OCI-LY3 (cell line): Measurements from ENCODE around the gene EFEMP1.

Experiments
- H2AFZ ChIP-seq: fragments of 200-600, 300-600 bp; shearing (Covaris generic); 2 replicates; pipeline ENCODE4 v1.6.0; 2014; ENCODE audit warnings: antibody characterized with exemption, low read depth, low read length
- H3K27ac ChIP-seq: fragments of 200-600, 300-600 bp; sonication (generic); 2 replicates; pipeline ENCODE4 v1.5.1; 2014; ENCODE audit warnings: mild to moderate bottlenecking, low read length, moderate library complexity, mixed read lengths
- H3K27me3 ChIP-seq: fragments of 200-600, 300-600 bp; sonication (generic); 2 replicates; pipeline ENCODE4 v1.6.1; 2014; ENCODE audit warnings: low read depth, low read length, mixed read lengths
- H3K36me3 ChIP-seq: fragments of 200-600, 300-600 bp; sonication (generic); replicated peaks from 2 replicates; pipeline ENCODE3; 2014; ENCODE audit warnings: low read depth, low read length, mixed read lengths
- H3K4me1 ChIP-seq: fragments of 300-600, 200-600 bp; sonication (generic); 2 replicates; pipeline ENCODE4 v1.6.1; 2014; ENCODE audit warnings: low read length, mixed read lengths
- H3K4me2 ChIP-seq: fragments of 200-600, 300-600 bp; sonication (generic); 2 replicates; pipeline ENCODE4 v1.6.1; 2014; ENCODE audit warnings: low read length, mixed read lengths
- H3K4me3 ChIP-seq: fragments of 300-600, 200-600 bp; sonication (generic); 2 replicates; pipeline ENCODE4 v1.5.1; 2014; ENCODE audit warnings: antibody characterized with exemption, mild to moderate bottlenecking, low read length, moderate library complexity
- H3K79me2 ChIP-seq: fragments of 300-600, 200-600 bp; shearing (Covaris generic); 2 replicates; pipeline ENCODE4 v1.6.1; 2014; ENCODE audit warnings: mild to moderate bottlenecking, low read length, mixed read lengths
- H3K9ac ChIP-seq: fragments of 300-600, 200-600 bp; shearing (Covaris generic); 2 replicates; pipeline ENCODE4 v1.6.0; 2014; ENCODE audit warnings: mild to moderate bottlenecking, low read length, moderate library complexity
- H3K9me3 ChIP-seq: fragments of 200-600, 300-600 bp; shearing (Covaris generic); 2 replicates; pipeline ENCODE4 v1.6.1; 2014; ENCODE audit warnings: low read length, mixed read lengths; ENCODE audit not compliant: insufficient read depth
- H4K20me1 ChIP-seq: fragments of 200-600, 300-600 bp; sonication (generic); 2 replicates; pipeline ENCODE4 v1.6.1; 2016; ENCODE audit warnings: low read length, mixed read lengths; ENCODE audit not compliant: insufficient read depth
- EZH2phosphoT487 ChIP-seq: fragments of 200-600 bp; shearing (Covaris generic); IDR thresholded peaks from 2 replicates; pipeline ENCODE4 v1.6.1; 2018; ENCODE audit warnings: antibody characterized with exemption, mixed run types, low read depth
- TF ChIP-seq, protein P1 (sequence below): fragments of 200-600, 300-600 bp; sonication (generic); IDR thresholded peaks from 2 replicates; pipeline ENCODE4 v1.5.1; 2014; ENCODE audit warnings: antibody characterized with exemption, low read length, low read depth

Gene EFEMP1

DNA sequence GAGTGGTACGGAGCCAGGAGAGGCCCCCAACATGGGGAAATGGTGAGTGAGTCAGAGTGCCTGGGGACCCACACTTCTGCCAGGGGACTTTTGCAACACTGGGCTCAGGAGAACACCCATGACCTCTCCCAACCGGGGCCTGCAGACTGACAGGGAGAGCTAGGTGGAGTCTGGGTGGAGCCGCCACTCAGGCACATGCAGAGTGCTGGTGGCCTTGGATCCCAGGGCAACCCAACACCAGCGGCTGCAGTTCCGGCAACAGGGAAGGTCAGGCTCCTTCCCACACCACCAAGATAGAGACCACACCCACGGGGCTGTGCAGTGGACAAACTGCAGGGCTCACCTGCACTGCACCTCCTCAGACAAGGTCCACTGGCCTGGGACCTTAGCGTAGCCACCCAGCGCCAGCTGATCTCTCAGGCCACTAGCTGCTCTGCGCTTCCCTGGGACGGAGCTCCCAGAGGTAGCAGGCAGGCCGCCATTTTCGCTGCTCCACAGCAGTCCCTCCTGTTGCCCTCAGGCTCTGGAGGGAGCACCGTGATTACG lies 99.0 kb downstream of the EFEMP1 start:
- TF ChIP-seq, protein P1, sequence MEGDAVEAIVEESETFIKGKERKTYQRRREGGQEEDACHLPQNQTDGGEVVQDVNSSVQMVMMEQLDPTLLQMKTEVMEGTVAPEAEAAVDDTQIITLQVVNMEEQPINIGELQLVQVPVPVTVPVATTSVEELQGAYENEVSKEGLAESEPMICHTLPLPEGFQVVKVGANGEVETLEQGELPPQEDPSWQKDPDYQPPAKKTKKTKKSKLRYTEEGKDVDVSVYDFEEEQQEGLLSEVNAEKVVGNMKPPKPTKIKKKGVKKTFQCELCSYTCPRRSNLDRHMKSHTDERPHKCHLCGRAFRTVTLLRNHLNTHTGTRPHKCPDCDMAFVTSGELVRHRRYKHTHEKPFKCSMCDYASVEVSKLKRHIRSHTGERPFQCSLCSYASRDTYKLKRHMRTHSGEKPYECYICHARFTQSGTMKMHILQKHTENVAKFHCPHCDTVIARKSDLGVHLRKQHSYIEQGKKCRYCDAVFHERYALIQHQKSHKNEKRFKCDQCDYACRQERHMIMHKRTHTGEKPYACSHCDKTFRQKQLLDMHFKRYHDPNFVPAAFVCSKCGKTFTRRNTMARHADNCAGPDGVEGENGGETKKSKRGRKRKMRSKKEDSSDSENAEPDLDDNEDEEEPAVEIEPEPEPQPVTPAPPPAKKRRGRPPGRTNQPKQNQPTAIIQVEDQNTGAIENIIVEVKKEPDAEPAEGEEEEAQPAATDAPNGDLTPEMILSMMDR: no peak
- TF ChIP-seq EZH2phosphoT487: no peak
- H3K79me2 ChIP-seq: no peaks in the 10 kb centered on the region
- H3K4me2 ChIP-seq: no peak overlapping the region

More for the DNA sequence above, 99.0 kb downstream of the EFEMP1 start:
- Histone ChIP-seq H2AFZ (no peak overlapping the region), H3K27ac (no peak overlapping the region), H3K9ac (no peak overlapping the region), H3K36me3 (no peaks in the 10 kb centered on the region), H4K20me1 (no peaks in the 10 kb centered on the region), H3K4me1 (peaks cover 6% of the 10 kb centered on the region; the same call in 1 of the 2 replicates), H3K4me3 (no peak overlapping the region), H3K9me3 (no peaks in the 10 kb centered on the region), H3K27me3 (no peaks in the 10 kb centered on the region)
